Ovary (tissue), 3 donors: ENCODE results near the gene CYB561A3.

Experiments
- CTCF ChIP-seq, 3 donors: fragments of 450-650 bp in 2 of 3; fragments of 200-600 bp in 1 of 3; IDR thresholded peaks; one replicate each; pipeline versions ENCODE4 v1.5.1 to v1.8.0; 2016 to 2022; ENCODE audit warnings: antibody characterized with exemption in 3 of 3, mild to moderate bottlenecking in 1 of 3
- POLR2A ChIP-seq: fragments of 450-650 bp; IDR thresholded peaks from one replicate; pipeline ENCODE4 v1.6.1; 2017; ENCODE audit warnings: antibody characterized with exemption, mild to moderate bottlenecking, moderate library complexity
- donor health status: DM: no; HTN: no; CAD: no.

GRCh38 chr11:61362542-61362875 lies 827 bp upstream of the CYB561A3 start:
- no peak for TF ChIP-seq CTCF (IDR thresholded peaks at IDR 0.05)
- TF ChIP-seq POLR2A: no peak
